Neural cell (in vitro differentiated cells): Measurements from ENCODE around the gene SMO. TPM values are rescaled to one million over a fixed set of nuclear protein-coding genes. Genes with fewer than 3 reads are reported as not detected.
A peak's percentile ranks its signal among the peaks of the same experiment; 100 is the strongest.

ENCODE experiments used
- H2AFZ ChIP-seq: fragments of 200-600, 300-800 bp; sonication (generic), shearing (Covaris generic); 2 replicates; pipeline ENCODE4 v1.6.0; 2014; ENCODE audit warnings: low read depth, mild to moderate bottlenecking, antibody characterized with exemption, low read length, moderate library complexity
- H3F3A ChIP-seq: fragments of 200-600 bp; shearing (Covaris generic); 2 replicates; pipeline ENCODE4 v1.6.1; 2016; ENCODE audit warnings: mild to moderate bottlenecking, moderate library complexity, mixed read lengths, antibody characterized with exemption, low read length; ENCODE audit not compliant: insufficient read depth, poor library complexity, severe bottlenecking
- H3K27ac ChIP-seq: fragments of 200-600, 300-800 bp; sonication (generic), shearing (Covaris generic); 2 replicates; pipeline ENCODE4 v1.5.1; 2014; ENCODE audit warnings: mild to moderate bottlenecking, low read length, moderate library complexity
- H3K27me3 ChIP-seq: fragments of 300-800, 200-600 bp; sonication (generic), shearing (Covaris generic); 2 replicates; pipeline ENCODE4 v1.6.0; 2014; ENCODE audit warnings: mild to moderate bottlenecking, low read depth, low read length, moderate library complexity; ENCODE audit not compliant: insufficient read depth
- H3K36me3 ChIP-seq: fragments of 300-800, 200-600 bp; sonication (generic), shearing (Covaris generic); 2 replicates; pipeline ENCODE4 v1.5.1; 2014; ENCODE audit warnings: mild to moderate bottlenecking, antibody characterized with exemption, low read length, moderate library complexity; ENCODE audit not compliant: insufficient read depth
- H3K4me2 ChIP-seq: fragments of 300-800, 200-600 bp; sonication (generic), shearing (Covaris generic); 2 replicates; pipeline ENCODE4 v1.6.0; 2014; ENCODE audit warnings: mild to moderate bottlenecking, low read length
- H3K4me3 ChIP-seq: fragments of 300-800, 200-600 bp; sonication (generic), shearing (Covaris generic); 2 replicates; pipeline ENCODE4 v1.5.1; 2014; ENCODE audit warnings: mild to moderate bottlenecking, low read length, moderate library complexity
- H3K79me2 ChIP-seq: fragments of 200-600 bp; shearing (Covaris generic); replicated peaks from 2 replicates; pipeline ENCODE4 v1.6.0; 2014; ENCODE audit warnings: mild to moderate bottlenecking, low read length, moderate library complexity; ENCODE audit not compliant: insufficient read depth
- H3K9ac ChIP-seq: fragments of 300-800, 200-600 bp; sonication (generic), shearing (Covaris generic); 2 replicates; pipeline ENCODE4 v1.6.1; 2016; ENCODE audit warnings: mild to moderate bottlenecking, low read length, mixed read lengths
- H3K9me2 ChIP-seq: fragments of 200-600 bp; shearing (Covaris generic); 2 replicates; pipeline ENCODE4 v1.6.1; 2016; ENCODE audit warnings: mild to moderate bottlenecking, low read length, mixed read lengths; ENCODE audit not compliant: insufficient read depth
- H3K9me3 ChIP-seq: fragments of 200-600, 300-800 bp; sonication (generic), shearing (Covaris generic); 2 replicates; pipeline ENCODE4 v1.6.1; 2016; ENCODE audit warnings: mild to moderate bottlenecking, mixed run types, low read length, moderate library complexity, mixed read lengths
- H4K20me1 ChIP-seq: fragments of 200-600 bp; shearing (Covaris generic); 2 replicates; pipeline ENCODE4 v1.6.1; 2016; ENCODE audit warnings: mild to moderate bottlenecking, mixed run types; ENCODE audit not compliant: insufficient read depth
- CTCF ChIP-seq: fragments of 450-650 bp; IDR thresholded peaks from 2 replicates; pipeline ENCODE4 v1.5.1; 2014; ENCODE audit warnings: antibody characterized with exemption, mild to moderate bottlenecking, moderate library complexity; ENCODE audit not compliant: poor library complexity, severe bottlenecking
- EP300 ChIP-seq: fragments of 450-650 bp; conservative IDR thresholded peaks from 2 replicates; pipeline ENCODE4 v1.6.1; 2014; ENCODE audit warnings: antibody characterized with exemption, mild to moderate bottlenecking, moderate library complexity; ENCODE audit not compliant: poor library complexity, severe bottlenecking
- EZH2 ChIP-seq: fragments of 200-600, 300-800 bp; shearing (Covaris generic), sonication (generic); IDR thresholded peaks from 2 replicates; pipeline ENCODE4 v1.6.1; 2014; ENCODE audit warnings: antibody characterized with exemption, low read length, borderline replicate concordance, mild to moderate bottlenecking; ENCODE audit not compliant: insufficient read depth, poor library complexity, severe bottlenecking
- MXI1 ChIP-seq: fragments of 450-650 bp; conservative IDR thresholded peaks from 2 replicates; pipeline ENCODE4 v1.6.1; 2014; ENCODE audit warnings: antibody characterized with exemption, mild to moderate bottlenecking; ENCODE audit not compliant: poor library complexity, severe bottlenecking
- POLR2AphosphoS5 ChIP-seq: IDR thresholded peaks from 2 replicates; pipeline ENCODE4 v1.6.1; 2012
- RAD21 ChIP-seq: fragments of 450-650 bp; conservative IDR thresholded peaks from 2 replicates; pipeline ENCODE4 v1.6.1; 2014; ENCODE audit warnings: antibody characterized with exemption, mild to moderate bottlenecking, moderate library complexity
- SMC3 ChIP-seq: fragments of 450-650 bp; conservative IDR thresholded peaks from 2 replicates; pipeline ENCODE4 v1.6.1; 2014; ENCODE audit warnings: antibody characterized with exemption, mild to moderate bottlenecking, moderate library complexity; ENCODE audit not compliant: poor library complexity
- polyA minus RNA-seq: library from RNA; depleted of rRNA, polyadenylated mRNA; stranded (reverse); fragments of >200 nt; gene quantifications from 2 replicates; pipeline ENCODE4 v1.2.3, GENCODE V29; 2014
- polyA plus RNA-seq: library from polyadenylated mRNA; depleted of rRNA; stranded (reverse); fragments of >200 nt; gene quantifications from 2 replicates; pipeline ENCODE4 v1.2.3, GENCODE V29; 2014

Gene SMO
- polyA plus RNA-seq, result 8.8 and 14.7 TPM in 2 replicates
- polyA minus RNA-seq, result 13.1 and 18.5 TPM in 2 replicates

GRCh38 chr7:129188372-129188891, at the start of gene SMO:
SMO (plus strand) TSS chr7:129188633; CDS start chr7:129189152, 519 bp downstream.
- peak within 1 kb of the TSS; percentile 90 for H3K4me3 ChIP-seq
- no peak within 1 kb of the TSS for H3K27ac ChIP-seq
- H2AFZ ChIP-seq, result peak within 1 kb of the TSS; percentile 27
- no peaks in the 10 kb centered on the region for H3F3A ChIP-seq
- peak within 1 kb of the TSS; percentile 85 for H3K4me2 ChIP-seq
- TF ChIP-seq SMC3 (no peak), CTCF (no peak), MXI1 (no peak), RAD21 (no peak), EZH2 (no peak), POLR2AphosphoS5 (no peak)
- H3K9ac ChIP-seq, result peak within 1 kb of the TSS; percentile 66
- H3K36me3 ChIP-seq, result no peaks in the 10 kb centered on the region
- H3K27me3 ChIP-seq, result no peaks in the 10 kb centered on the region
- no peaks in the 10 kb centered on the region for H4K20me1 ChIP-seq
- no peaks in the 10 kb centered on the region for H3K9me2 ChIP-seq
- no peaks in the 10 kb centered on the region for H3K9me3 ChIP-seq
- peaks cover 40% of the 10 kb centered on the region for H3K79me2 ChIP-seq

- Histone ChIP-seq H3K27ac (no peak overlapping the region), H3K9me3 (no peaks in the 10 kb centered on the region), H3K27me3 (peaks cover 5% of the 10 kb centered on the region), H3F3A (no peaks in the 10 kb centered on the region), H2AFZ (no peak overlapping the region), H4K20me1 (no peaks in the 10 kb centered on the region), H3K9me2 (no peaks in the 10 kb centered on the region), H3K9ac (no peak overlapping the region), H3K4me3 (peak overlapping the region; percentile 68), H3K4me2 (peak overlapping the region; percentile 24), H3K79me2 (no peaks in the 10 kb centered on the region), H3K36me3 (no peaks in the 10 kb centered on the region)
- TF ChIP-seq CTCF, result no peak
- TF ChIP-seq RAD21, result no peak
- TF ChIP-seq EP300, result no peak
Observed at GRCh38 chr7:129143724-129144094, 44.7 kb upstream of the SMO start.

- H3K36me3 ChIP-seq, result no peaks in the 10 kb centered on the region
- H3K27me3 ChIP-seq, result peaks cover 5% of the 10 kb centered on the region
- no peaks in the 10 kb centered on the region for H3K9me3 ChIP-seq
- no peak within 1 kb of the TSS for H2AFZ ChIP-seq
- peak within 1 kb of the TSS; percentile 69 for H3K4me3 ChIP-seq
- H3K27ac ChIP-seq, result no peak within 1 kb of the TSS
- no peaks in the 10 kb centered on the region for H3K79me2 ChIP-seq
- no peaks in the 10 kb centered on the region for H3K9me2 ChIP-seq
- H3K4me2 ChIP-seq, result peak within 1 kb of the TSS; percentile 62
- H3F3A ChIP-seq, result no peaks in the 10 kb centered on the region
- TF ChIP-seq MXI1 (peak; percentile 47), SMC3 (no peak)
- H4K20me1 ChIP-seq, result no peaks in the 10 kb centered on the region
- peak within 1 kb of the TSS; percentile 39 for H3K9ac ChIP-seq
Observed at GRCh38 chr7:129144095-129144833, 44.2 kb upstream of the SMO start, which contains the start of gene TSPAN33. TSPAN33 (plus strand) TSS chr7:129144707; CDS start chr7:129144981, 274 bp downstream.
